K562 (cell line): Measurements from ENCODE around the gene PTH1R. TPM values are rescaled to one million over a fixed set of nuclear protein-coding genes. Genes with fewer than 3 reads are reported as not detected.

Source experiments
- ATAC-seq: fragments of 200-7000 bp; cut with Tn5 transposase; 3 replicates; pipeline ENCODE4 v1.9.1; 2020; ENCODE audit warnings: moderate library complexity
- BruUV-seq: library from RNA; stranded (reverse); fragments of 400-500 nt; replicated peaks from 2 replicates; lab custom pipeline; 2021; lab: Mats Ljungman, UMichigan
- CTCF ChIA-PET: fragments of 300-600 bp; formaldehyde crosslinking; extraction: SDS; loops from one replicate; lab custom pipeline; 2021; ENCODE audit warnings: low intra/inter-chr PET ratio; lab: Yijun Ruan, JAX
- POLR2A ChIA-PET: fragments of 300-600, 350-650 bp; sonication (Branson Sonifier 250); formaldehyde crosslinking; extraction: SDS; loops from one replicate; lab custom pipeline; 2021; ENCODE audit warnings: antibody characterized with exemption, inconsistent platforms; lab: Yijun Ruan, JAX
- DNase-seq, 4 experiments: peaks; one replicate each; pipeline versions ENCODE4 v3.0.0 to v3.0.0-alpha.2; 2011 to 2018; ENCODE audit warnings: low spot score in 3 of 4, mixed read lengths in 3 of 4; ENCODE audit errors: extremely low read depth in 1 of 4
- FAIRE-seq: peaks from 2 replicates; lab custom pipeline; 2011; peaks lifted over from hg19 to GRCh38; lab: Jason Lieb, UNC
- H2AFZ ChIP-seq: 2 replicates; pipeline ENCODE4 v1.6.0; 2011; ENCODE audit warnings: low read depth, low read length, control low read depth, inconsistent platforms
- H3K27ac ChIP-seq: fragments of 200-600 bp; 3 replicates; pipeline ENCODE4 v1.8.0; 2011; ENCODE audit warnings: low read depth, mild to moderate bottlenecking, control low read depth, inconsistent platforms, low read length, moderate library complexity, mixed read lengths; ENCODE audit errors: extremely low read depth
- H3K27me3 ChIP-seq, 2 experiments: fragments of 300-600 bp in 1 of 2; 2 replicates in 1 of 2; 3 replicates in 1 of 2; pipeline versions ENCODE4 v1.6.0 to v1.8.0; 2011; ENCODE audit warnings: inconsistent platforms in 2 of 2, low read length in 2 of 2, mild to moderate bottlenecking in 1 of 2, mixed read lengths in 1 of 2, moderate library complexity in 1 of 2; ENCODE audit not compliant: control insufficient read depth in 2 of 2, insufficient read depth in 2 of 2
- H3K36me3 ChIP-seq: fragments of 300-600 bp; 3 replicates; pipeline ENCODE4 v1.8.0; 2011; ENCODE audit warnings: mild to moderate bottlenecking, low read length, inconsistent platforms; ENCODE audit not compliant: control insufficient read depth, insufficient read depth
- H3K4me1 ChIP-seq, 2 experiments: fragments of 200-600 bp in 1 of 2; replicated peaks in 1 of 2; 2 replicates in 1 of 2; 3 replicates in 1 of 2; pipeline versions ENCODE4 v1.5.1 to v1.8.0; 2011; ENCODE audit warnings: inconsistent platforms in 2 of 2, low read length in 2 of 2, mild to moderate bottlenecking in 1 of 2, mixed read lengths in 1 of 2, moderate library complexity in 1 of 2; ENCODE audit not compliant: control insufficient read depth in 2 of 2, insufficient read depth in 2 of 2
- H3K4me2 ChIP-seq: 2 replicates; pipeline ENCODE4 v1.6.1; 2011; ENCODE audit warnings: low read length, control low read depth, inconsistent platforms, mixed read lengths; ENCODE audit not compliant: insufficient read depth
- H3K4me3 ChIP-seq: fragments of 200-600 bp; sonication (generic), shearing (Covaris generic); 2 replicates; pipeline ENCODE4 v1.5.1; 2016; ENCODE audit warnings: control low read depth, inconsistent platforms
- H3K79me2 ChIP-seq: fragments of 200-600 bp; 3 replicates; pipeline ENCODE4 v1.8.0; 2011; ENCODE audit warnings: low read length, inconsistent platforms; ENCODE audit not compliant: control insufficient read depth, insufficient read depth
- H3K9ac ChIP-seq, 2 experiments: 2 replicates each; pipeline versions ENCODE4 v1.6.0 to v1.6.1; 2011; ENCODE audit warnings: low read depth in 2 of 2, low read length in 2 of 2, control low read depth in 1 of 2, inconsistent platforms in 1 of 2, mild to moderate bottlenecking in 1 of 2, mixed read lengths in 1 of 2; ENCODE audit not compliant: insufficient read depth in 1 of 2
- H3K9me1 ChIP-seq: one replicate; pipeline ENCODE4 v1.6.0; 2011; ENCODE audit warnings: inconsistent platforms, mild to moderate bottlenecking, low read length, moderate library complexity; ENCODE audit not compliant: control insufficient read depth, insufficient read depth
- H3K9me3 ChIP-seq: replicated peaks from 2 replicates; pipeline ENCODE4 v1.5.1; 2011; ENCODE audit warnings: low read depth, low read length, inconsistent platforms; ENCODE audit not compliant: control insufficient read depth, insufficient read depth
- H4K20me1 ChIP-seq: replicated peaks from 2 replicates; pipeline ENCODE4 v1.6.1; 2011; ENCODE audit warnings: low read length, inconsistent platforms, mixed read lengths; ENCODE audit not compliant: control insufficient read depth, insufficient read depth
- CHD4 ChIP-seq: fragments of 200-600 bp; sonication (generic); IDR thresholded peaks from 3 replicates; pipeline ENCODE4 v1.6.1; 2012; ENCODE audit warnings: low read depth, mild to moderate bottlenecking, mixed read lengths, low read length, inconsistent platforms; ENCODE audit not compliant: insufficient read depth, insufficient replicate concordance, poor library complexity, severe bottlenecking
- FIP1L1 ChIP-seq: fragments of 200-400 bp; formaldehyde crosslinking; IDR thresholded peaks from 2 replicates; pipeline ENCODE4 v1.6.1; 2018; ENCODE audit warnings: mild to moderate bottlenecking, low read depth, low read length; ENCODE audit not compliant: poor library complexity, severe bottlenecking
- MECOM ChIP-seq: fragments of 250-450 bp; sonication (Bioruptor Pico); IDR thresholded peaks from 2 replicates; pipeline ENCODE4 v1.8.0; 2022; ENCODE audit warnings: inconsistent platforms
- NFIC ChIP-seq: fragments of 450-650 bp; IDR thresholded peaks from 2 replicates; pipeline ENCODE4 v1.6.1; 2017; ENCODE audit warnings: mild to moderate bottlenecking, inconsistent platforms
- RERE ChIP-seq: sonication (generic); formaldehyde crosslinking; IDR thresholded peaks from 2 replicates; pipeline ENCODE4 v1.8.0; 2023; ENCODE audit warnings: missing genetic modification reagents, mild to moderate bottlenecking, borderline replicate concordance
- ZBTB1 ChIP-seq: sonication (generic); formaldehyde crosslinking; IDR thresholded peaks from 2 replicates; pipeline ENCODE4 v1.8.1; 2023; ENCODE audit warnings: missing genetic modification reagents, low read depth, mild to moderate bottlenecking, borderline replicate concordance
- ZBTB7A ChIP-seq: IDR thresholded peaks from 2 replicates; pipeline ENCODE4 v1.6.1; 2011; ENCODE audit warnings: low read depth, mild to moderate bottlenecking, low read length, moderate library complexity, borderline replicate concordance; ENCODE audit not compliant: control insufficient read depth
- WGBS: fragments of 100-300 bp; shearing (Covaris generic); methylation state at CpG from one replicate; pipeline ENCODE4 v1.1.6; 2016; ENCODE audit warnings: low coverage, mixed read lengths; ENCODE audit not compliant: insufficient coverage; ENCODE audit errors: missing lambda C conversion rate; 5-methylcytosine and 5-hydroxymethylcytosine counted together
- in situ Hi-C: fragments of 300-500 bp; cut with MboI; formaldehyde crosslinking; loops from 4 replicates; pipeline ENCODE4 v1.15.0; 2018; ENCODE audit warnings: inconsistent platforms, mixed read lengths
- intact Hi-C: fragments of 100-400 bp; cut with micrococcal nuclease; formaldehyde crosslinking; loops from 2 replicates; pipeline ENCODE4 v1.14.2; 2022
- polyA plus RNA-seq, 8 experiments: library from polyadenylated mRNA; depleted of rRNA in 4 of 8; stranded (reverse) in 5 of 8; unstranded in 3 of 8; fragments of >200 nt; fragmentation: Nextera tagmentation in 2 of 8; fragmentation: Illumina TruSeq in 1 of 8; extraction: Ambion mirVana in 2 of 8; extraction: Trizol in 1 of 8; gene quantifications; 2 replicates each; pipeline versions ENCODE4 v1.2.1 to v1.2.3, GENCODE V29; 2011 to 2014; ENCODE audit warnings: inconsistent platforms in 1 of 8, missing spikeins in 1 of 8
- total RNA-seq, 7 experiments: library from RNA; depleted of rRNA in 6 of 7; stranded (reverse); fragments of >200 nt in 6 of 7; fragmentation: Illumina TruSeq in 2 of 7; extraction: Trizol in 2 of 7; gene quantifications; 2 replicates each; pipeline versions ENCODE4 v1.2.1 to v1.2.3, GENCODE V29; 2011 to 2021; ENCODE audit warnings: low replicate concordance in 1 of 7
- TF ChIP-seq, protein P1 (sequence below): IDR thresholded peaks from 2 replicates; pipeline ENCODE4 v1.6.1; 2011; ENCODE audit not compliant: insufficient read length; ENCODE audit errors: extremely low read depth
- TF ChIP-seq, protein P2 (sequence below): sonication (generic); formaldehyde crosslinking; IDR thresholded peaks from 2 replicates; pipeline ENCODE4 v1.8.0; 2022; ENCODE audit warnings: missing genetic modification reagents, mild to moderate bottlenecking, moderate library complexity, borderline replicate concordance
- TF ChIP-seq, protein P3 (sequence below), 2 experiments: fragments of 450-650 bp; IDR thresholded peaks; 2 replicates each; pipeline ENCODE4 v1.6.1; 2018; ENCODE audit warnings: mild to moderate bottlenecking in 2 of 2, low read depth in 1 of 2; ENCODE audit not compliant: partially characterized antibody in 2 of 2

The PTH1R gene
- total and polyA plus RNA-seq, 9 of the 15 experiments (the other 6 are each of a cell fraction or from before 2014, with no cell fraction given): not detected

- POLR2A ChIA-PET: interaction anchor here (0.6 kb wide), 1 partner anchor 52 kb away, joined by 3 read pairs; no protein-coding TSS in a partner anchor
- no peak overlapping the region for H3K4me2 ChIP-seq
- intact Hi-C loops (no loop called here), in situ Hi-C loops (no loop called here)
- H3K4me3 ChIP-seq: no peak overlapping the region
- no peaks in the 10 kb centered on the region for H3K9me1 ChIP-seq
- WGBS: 0% methylated on average over 3 of the region's 3 CpGs
- H3K9me3 ChIP-seq: no peaks in the 10 kb centered on the region
- ATAC-seq (no peak), DNase-seq (no peak), FAIRE-seq (no peak)
- H3K4me1 ChIP-seq: peaks cover 0 to 11% of the 10 kb centered on the region in 2 experiments; a peak in 2 of 5 replicates
- CTCF ChIA-PET: no interaction called here
- H3K27me3 ChIP-seq: peaks cover 29 to 45% of the 10 kb centered on the region in 2 experiments
- no peak overlapping the region for H2AFZ ChIP-seq
- BruUV-seq: no TSS peak
- no peak overlapping the region for H3K27ac ChIP-seq
- no peaks in the 10 kb centered on the region for H3K79me2 ChIP-seq
- H3K36me3 ChIP-seq: no peaks in the 10 kb centered on the region
- H4K20me1 ChIP-seq: no peaks in the 10 kb centered on the region
- H3K9ac ChIP-seq: no peak overlapping the region
- TF ChIP-seq MECOM (no peak), NFIC (no peak), RERE (no peak), ZBTB1 (CRISPR knock-in tag) (no peak), ZBTB7A (no peak), FIP1L1 (no peak), CHD4 (no peak)
- TF ChIP-seq, protein P1, sequence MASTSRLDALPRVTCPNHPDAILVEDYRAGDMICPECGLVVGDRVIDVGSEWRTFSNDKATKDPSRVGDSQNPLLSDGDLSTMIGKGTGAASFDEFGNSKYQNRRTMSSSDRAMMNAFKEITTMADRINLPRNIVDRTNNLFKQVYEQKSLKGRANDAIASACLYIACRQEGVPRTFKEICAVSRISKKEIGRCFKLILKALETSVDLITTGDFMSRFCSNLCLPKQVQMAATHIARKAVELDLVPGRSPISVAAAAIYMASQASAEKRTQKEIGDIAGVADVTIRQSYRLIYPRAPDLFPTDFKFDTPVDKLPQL: no peak
- TF ChIP-seq, protein P2, sequence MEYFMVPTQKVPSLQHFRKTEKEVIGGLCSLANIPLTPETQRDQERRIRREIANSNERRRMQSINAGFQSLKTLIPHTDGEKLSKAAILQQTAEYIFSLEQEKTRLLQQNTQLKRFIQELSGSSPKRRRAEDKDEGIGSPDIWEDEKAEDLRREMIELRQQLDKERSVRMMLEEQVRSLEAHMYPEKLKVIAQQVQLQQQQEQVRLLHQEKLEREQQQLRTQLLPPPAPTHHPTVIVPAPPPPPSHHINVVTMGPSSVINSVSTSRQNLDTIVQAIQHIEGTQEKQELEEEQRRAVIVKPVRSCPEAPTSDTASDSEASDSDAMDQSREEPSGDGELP (CRISPR knock-in tag): no peak
- TF ChIP-seq, protein P3, sequence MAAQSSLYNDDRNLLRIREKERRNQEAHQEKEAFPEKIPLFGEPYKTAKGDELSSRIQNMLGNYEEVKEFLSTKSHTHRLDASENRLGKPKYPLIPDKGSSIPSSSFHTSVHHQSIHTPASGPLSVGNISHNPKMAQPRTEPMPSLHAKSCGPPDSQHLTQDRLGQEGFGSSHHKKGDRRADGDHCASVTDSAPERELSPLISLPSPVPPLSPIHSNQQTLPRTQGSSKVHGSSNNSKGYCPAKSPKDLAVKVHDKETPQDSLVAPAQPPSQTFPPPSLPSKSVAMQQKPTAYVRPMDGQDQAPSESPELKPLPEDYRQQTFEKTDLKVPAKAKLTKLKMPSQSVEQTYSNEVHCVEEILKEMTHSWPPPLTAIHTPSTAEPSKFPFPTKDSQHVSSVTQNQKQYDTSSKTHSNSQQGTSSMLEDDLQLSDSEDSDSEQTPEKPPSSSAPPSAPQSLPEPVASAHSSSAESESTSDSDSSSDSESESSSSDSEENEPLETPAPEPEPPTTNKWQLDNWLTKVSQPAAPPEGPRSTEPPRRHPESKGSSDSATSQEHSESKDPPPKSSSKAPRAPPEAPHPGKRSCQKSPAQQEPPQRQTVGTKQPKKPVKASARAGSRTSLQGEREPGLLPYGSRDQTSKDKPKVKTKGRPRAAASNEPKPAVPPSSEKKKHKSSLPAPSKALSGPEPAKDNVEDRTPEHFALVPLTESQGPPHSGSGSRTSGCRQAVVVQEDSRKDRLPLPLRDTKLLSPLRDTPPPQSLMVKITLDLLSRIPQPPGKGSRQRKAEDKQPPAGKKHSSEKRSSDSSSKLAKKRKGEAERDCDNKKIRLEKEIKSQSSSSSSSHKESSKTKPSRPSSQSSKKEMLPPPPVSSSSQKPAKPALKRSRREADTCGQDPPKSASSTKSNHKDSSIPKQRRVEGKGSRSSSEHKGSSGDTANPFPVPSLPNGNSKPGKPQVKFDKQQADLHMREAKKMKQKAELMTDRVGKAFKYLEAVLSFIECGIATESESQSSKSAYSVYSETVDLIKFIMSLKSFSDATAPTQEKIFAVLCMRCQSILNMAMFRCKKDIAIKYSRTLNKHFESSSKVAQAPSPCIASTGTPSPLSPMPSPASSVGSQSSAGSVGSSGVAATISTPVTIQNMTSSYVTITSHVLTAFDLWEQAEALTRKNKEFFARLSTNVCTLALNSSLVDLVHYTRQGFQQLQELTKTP (IDR thresholded peaks at IDR 0.05; ENCODE audit: low read depth in 1 of 2, partially characterized antibody in 2 of 2): no peak
Measured at GRCh38 chr3:46831316-46831715, 46.2 kb upstream of the PTH1R start.
